Endodermal cell (in vitro differentiated cells): ENCODE results near the gene SYT17. TPM values are rescaled to one million over a fixed set of nuclear protein-coding genes. Genes with fewer than 3 reads are reported as not detected.

ENCODE experiments used
- DNase-seq: peaks from one replicate; pipeline ENCODE4 v3.0.0-alpha.2; 2017
- H3K27ac ChIP-seq: 2 replicates; pipeline ENCODE4 v1.5.1; 2013; ENCODE audit warnings: mild to moderate bottlenecking, low read depth, low read length, moderate library complexity
- H3K27me3 ChIP-seq: 2 replicates; pipeline ENCODE4 v1.6.1; 2013; ENCODE audit warnings: mild to moderate bottlenecking, low read length, moderate library complexity; ENCODE audit not compliant: insufficient read depth, control insufficient read depth, poor library complexity, severe bottlenecking
- H3K36me3 ChIP-seq: 2 replicates; pipeline ENCODE4 v1.7.0; 2013; ENCODE audit warnings: mild to moderate bottlenecking, low read length, moderate library complexity; ENCODE audit not compliant: control insufficient read depth, insufficient read depth
- H3K4me1 ChIP-seq: one replicate; pipeline ENCODE4 v1.7.0; 2013; ENCODE audit warnings: low read length; ENCODE audit not compliant: control insufficient read depth, insufficient read depth
- H3K4me3 ChIP-seq: 2 replicates; pipeline ENCODE4 v1.5.1; 2013; ENCODE audit warnings: mild to moderate bottlenecking, low read length, moderate library complexity
- H3K9ac ChIP-seq: 2 replicates; pipeline ENCODE4 v1.6.1; 2013; ENCODE audit warnings: mild to moderate bottlenecking, low read length, moderate library complexity; ENCODE audit not compliant: poor library complexity, severe bottlenecking; ENCODE audit errors: extremely low read depth
- H3K9me3 ChIP-seq: 2 replicates; pipeline ENCODE4 v1.6.1; 2013; ENCODE audit warnings: mild to moderate bottlenecking, low read length, moderate library complexity; ENCODE audit not compliant: control insufficient read depth
- H3K27ac Mint-ChIP-seq: 2 replicates; pipeline ENCODE4 v1.8.0; 2020; ENCODE audit warnings: mixed read lengths
- H3K27me3 Mint-ChIP-seq: 2 replicates; pipeline ENCODE4 v1.8.0; 2021; ENCODE audit warnings: mild to moderate bottlenecking, mixed read lengths; ENCODE audit not compliant: insufficient read depth
- H3K36me3 Mint-ChIP-seq: 2 replicates; pipeline ENCODE4 v1.8.0; 2020; ENCODE audit warnings: low read depth, mixed read lengths
- H3K4me1 Mint-ChIP-seq: 2 replicates; pipeline ENCODE4 v1.8.0; 2020; ENCODE audit warnings: mixed read lengths
- H3K4me3 Mint-ChIP-seq: 2 replicates; pipeline ENCODE4 v1.8.0; 2020; ENCODE audit warnings: mild to moderate bottlenecking, moderate library complexity, mixed read lengths
- H3K9me3 Mint-ChIP-seq: 2 replicates; pipeline ENCODE4 v1.8.0; 2020; ENCODE audit warnings: mild to moderate bottlenecking, mixed read lengths
- WGBS, 2 experiments: methylation state at CpG; one replicate each; pipeline versions ENCODE4 v1.1.5 to v1.1.7; 2013; ENCODE audit warnings: missing lambda C conversion rate in 2 of 2, mixed read lengths in 1 of 2; ENCODE audit not compliant: insufficient coverage in 1 of 2, insufficient read length in 1 of 2; 5-methylcytosine and 5-hydroxymethylcytosine counted together
- total RNA-seq, 2 donors: library from RNA; stranded (reverse); fragmentation: NEBNext Ultra II Directional in 1 of 2; extraction: Animal tissue kit (Norgen Biotek cat#: 25700) in 1 of 2; gene quantifications; 2 replicates in 1 of 2; 3 replicates in 1 of 2; pipeline ENCODE4 v1.2.1, GENCODE V29; 2021
- TF ChIP-seq, protein P1 (sequence below): fragments of 200-600 bp; sonication (generic); conservative IDR thresholded peaks from 2 replicates; pipeline ENCODE4 v1.5.0; 2021; ENCODE audit warnings: antibody characterized with exemption, mild to moderate bottlenecking

Gene SYT17
- total RNA-seq, 2 donors from 2014 or later = 11.2 to 11.5 TPM

DNA sequence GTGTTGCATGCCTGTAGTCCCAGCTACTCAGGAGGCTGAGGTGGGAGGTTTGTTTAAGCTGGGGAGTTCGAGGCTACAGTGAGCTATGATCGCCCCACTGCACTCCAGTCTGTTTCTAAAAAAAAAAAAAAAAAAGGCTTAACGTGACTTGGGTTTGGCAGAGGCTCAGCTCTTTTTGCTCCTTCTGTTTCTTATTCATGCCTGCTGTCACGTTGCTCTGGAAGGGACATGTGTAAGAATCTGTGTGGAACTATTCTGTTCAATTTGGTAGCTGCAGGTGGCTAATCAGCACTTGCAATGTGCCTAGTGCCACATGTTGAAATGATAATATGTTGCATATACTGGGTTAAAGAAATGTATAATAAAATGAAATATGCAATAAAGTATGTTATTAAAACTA lies 20.9 kb upstream of the SYT17 start:
- peaks cover 17% of the 10 kb centered on the region for H3K4me1 Mint-ChIP-seq
- no peak overlapping the region for H3K4me3 Mint-ChIP-seq
- no peak overlapping the region for H3K9ac ChIP-seq
- peaks cover 5% of the 10 kb centered on the region for H3K4me1 ChIP-seq
- no peak for DNase-seq
- no peaks in the 10 kb centered on the region for H3K36me3 ChIP-seq
- peaks cover 10% of the 10 kb centered on the region for H3K9me3 Mint-ChIP-seq
- WGBS, 2 experiments = 60 to 92% methylated on average over 1 to 4 of the region's 4 CpGs
- no peak overlapping the region for H3K4me3 ChIP-seq
- H3K9me3 ChIP-seq = peaks cover 11% of the 10 kb centered on the region
- H3K27me3 ChIP-seq = no peaks in the 10 kb centered on the region
- no peak overlapping the region for H3K27ac Mint-ChIP-seq
- peaks cover 13% of the 10 kb centered on the region for H3K27me3 Mint-ChIP-seq
- H3K36me3 Mint-ChIP-seq = no peaks in the 10 kb centered on the region
- TF ChIP-seq, protein P1, sequence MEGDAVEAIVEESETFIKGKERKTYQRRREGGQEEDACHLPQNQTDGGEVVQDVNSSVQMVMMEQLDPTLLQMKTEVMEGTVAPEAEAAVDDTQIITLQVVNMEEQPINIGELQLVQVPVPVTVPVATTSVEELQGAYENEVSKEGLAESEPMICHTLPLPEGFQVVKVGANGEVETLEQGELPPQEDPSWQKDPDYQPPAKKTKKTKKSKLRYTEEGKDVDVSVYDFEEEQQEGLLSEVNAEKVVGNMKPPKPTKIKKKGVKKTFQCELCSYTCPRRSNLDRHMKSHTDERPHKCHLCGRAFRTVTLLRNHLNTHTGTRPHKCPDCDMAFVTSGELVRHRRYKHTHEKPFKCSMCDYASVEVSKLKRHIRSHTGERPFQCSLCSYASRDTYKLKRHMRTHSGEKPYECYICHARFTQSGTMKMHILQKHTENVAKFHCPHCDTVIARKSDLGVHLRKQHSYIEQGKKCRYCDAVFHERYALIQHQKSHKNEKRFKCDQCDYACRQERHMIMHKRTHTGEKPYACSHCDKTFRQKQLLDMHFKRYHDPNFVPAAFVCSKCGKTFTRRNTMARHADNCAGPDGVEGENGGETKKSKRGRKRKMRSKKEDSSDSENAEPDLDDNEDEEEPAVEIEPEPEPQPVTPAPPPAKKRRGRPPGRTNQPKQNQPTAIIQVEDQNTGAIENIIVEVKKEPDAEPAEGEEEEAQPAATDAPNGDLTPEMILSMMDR = no peak
- H3K27ac ChIP-seq = no peak overlapping the region

DNA sequence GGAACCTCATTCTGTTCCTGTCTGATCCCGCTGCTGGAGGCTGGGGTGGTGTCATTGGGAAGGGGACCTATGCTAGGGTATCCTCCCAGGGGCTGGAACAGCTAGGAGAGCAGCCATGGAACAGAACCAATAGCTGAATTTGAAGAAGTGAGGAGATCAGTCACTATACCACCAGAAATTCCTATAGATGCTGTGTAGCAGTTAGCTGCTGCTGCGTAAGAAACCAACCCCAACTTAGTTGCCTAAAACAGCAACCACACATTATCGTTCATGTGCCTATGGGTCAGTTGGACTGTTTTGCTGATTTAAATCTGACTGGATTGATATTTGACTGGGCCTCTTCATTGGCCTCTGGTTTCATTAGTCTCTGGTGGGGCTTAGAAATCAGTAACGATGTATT lies 20.4 kb upstream of the SYT17 start:
- no peak overlapping the region for H3K4me3 ChIP-seq
- no peak overlapping the region for H3K27ac Mint-ChIP-seq
- H3K9me3 Mint-ChIP-seq = peaks cover 10% of the 10 kb centered on the region
- TF ChIP-seq, protein P1 = no peak
- H3K27me3 ChIP-seq = no peaks in the 10 kb centered on the region
- 100% methylated on average over 1 to 3 of the region's 4 CpGs for WGBS, 2 experiments
- no peak overlapping the region for H3K27ac ChIP-seq
- peaks cover 17% of the 10 kb centered on the region for H3K4me1 Mint-ChIP-seq
- H3K4me1 ChIP-seq = peaks cover 5% of the 10 kb centered on the region
- no peak overlapping the region for H3K4me3 Mint-ChIP-seq
- no peaks in the 10 kb centered on the region for H3K36me3 Mint-ChIP-seq
- H3K9me3 ChIP-seq = peaks cover 11% of the 10 kb centered on the region
- no peak overlapping the region for H3K9ac ChIP-seq
- DNase-seq = no peak
- no peaks in the 10 kb centered on the region for H3K36me3 ChIP-seq
- peaks cover 15% of the 10 kb centered on the region for H3K27me3 Mint-ChIP-seq

DNA sequence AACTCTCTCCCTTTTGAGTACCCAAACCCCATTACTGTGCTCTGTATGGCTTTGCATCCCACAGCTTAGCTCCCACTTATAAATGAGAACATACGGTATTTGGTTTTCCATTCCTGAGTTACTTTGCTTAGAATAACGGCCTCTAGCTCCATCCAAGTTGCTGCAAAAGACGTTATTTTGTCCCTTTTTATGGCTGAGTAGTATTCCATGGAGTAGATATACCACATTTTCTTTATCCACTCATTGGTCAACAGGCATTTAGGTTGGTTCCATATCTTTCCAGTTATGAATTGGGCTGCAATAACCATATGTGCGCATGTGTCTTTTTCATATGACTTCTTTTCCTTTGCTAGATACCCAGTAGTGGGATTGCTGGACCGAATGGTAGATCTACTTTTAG lies 19.9 kb upstream of the SYT17 start:
- no peak overlapping the region for H3K27ac ChIP-seq
- DNase-seq = no peak
- no peak overlapping the region for H3K9ac ChIP-seq
- WGBS, 2 experiments = 85 to 95% methylated on average over 3 to 5 of the region's 5 CpGs
- H3K27me3 ChIP-seq = no peaks in the 10 kb centered on the region
- peaks cover 11% of the 10 kb centered on the region for H3K9me3 ChIP-seq
- H3K27me3 Mint-ChIP-seq = peaks cover 16% of the 10 kb centered on the region
- peaks cover 17% of the 10 kb centered on the region for H3K4me1 Mint-ChIP-seq
- no peak overlapping the region for H3K27ac Mint-ChIP-seq
- no peak overlapping the region for H3K4me3 ChIP-seq
- no peaks in the 10 kb centered on the region for H3K36me3 ChIP-seq
- H3K4me1 ChIP-seq = peaks cover 5% of the 10 kb centered on the region
- H3K4me3 Mint-ChIP-seq = no peak overlapping the region
- TF ChIP-seq, protein P1 = no peak
- H3K9me3 Mint-ChIP-seq = peaks cover 10% of the 10 kb centered on the region
- no peaks in the 10 kb centered on the region for H3K36me3 Mint-ChIP-seq
